Measurements from ENCODE around the gene MTG1.

DNA sequence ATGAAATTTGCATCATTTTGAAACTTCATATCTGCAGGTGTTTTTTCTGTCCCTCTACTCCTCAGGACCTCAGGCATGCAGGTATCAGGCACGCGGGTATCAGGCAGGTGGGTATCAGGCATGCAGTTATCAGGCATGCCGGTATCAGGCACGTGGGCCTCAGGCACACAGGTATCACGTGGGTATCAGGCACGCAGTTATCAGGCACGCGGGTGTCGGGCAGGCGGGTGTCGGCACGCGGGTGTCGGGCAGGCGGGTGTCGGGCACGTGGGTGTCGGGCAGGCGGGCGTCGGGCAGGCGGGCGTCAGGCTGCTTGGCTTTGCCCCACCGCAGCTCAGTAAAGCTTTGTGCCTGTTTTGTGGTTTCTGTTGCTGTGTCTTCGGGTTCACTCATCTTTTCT lies 21.8 kb downstream of the MTG1 start:
- TF ChIP-seq, protein P1, sequence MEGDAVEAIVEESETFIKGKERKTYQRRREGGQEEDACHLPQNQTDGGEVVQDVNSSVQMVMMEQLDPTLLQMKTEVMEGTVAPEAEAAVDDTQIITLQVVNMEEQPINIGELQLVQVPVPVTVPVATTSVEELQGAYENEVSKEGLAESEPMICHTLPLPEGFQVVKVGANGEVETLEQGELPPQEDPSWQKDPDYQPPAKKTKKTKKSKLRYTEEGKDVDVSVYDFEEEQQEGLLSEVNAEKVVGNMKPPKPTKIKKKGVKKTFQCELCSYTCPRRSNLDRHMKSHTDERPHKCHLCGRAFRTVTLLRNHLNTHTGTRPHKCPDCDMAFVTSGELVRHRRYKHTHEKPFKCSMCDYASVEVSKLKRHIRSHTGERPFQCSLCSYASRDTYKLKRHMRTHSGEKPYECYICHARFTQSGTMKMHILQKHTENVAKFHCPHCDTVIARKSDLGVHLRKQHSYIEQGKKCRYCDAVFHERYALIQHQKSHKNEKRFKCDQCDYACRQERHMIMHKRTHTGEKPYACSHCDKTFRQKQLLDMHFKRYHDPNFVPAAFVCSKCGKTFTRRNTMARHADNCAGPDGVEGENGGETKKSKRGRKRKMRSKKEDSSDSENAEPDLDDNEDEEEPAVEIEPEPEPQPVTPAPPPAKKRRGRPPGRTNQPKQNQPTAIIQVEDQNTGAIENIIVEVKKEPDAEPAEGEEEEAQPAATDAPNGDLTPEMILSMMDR (IDR thresholded peaks at IDR 0.05) = no peak
- TF ChIP-seq POLR2A (IDR thresholded peaks at IDR 0.05) = no peak
